HL-60 (cell line): ENCODE measurements around the gene GRM5.

Experiments
- DNase-seq, 2 experiments: peaks; one replicate each; pipeline ENCODE4 v3.0.0-alpha.2; 2010 to 2020; ENCODE audit warnings: low read depth in 1 of 2, low spot score in 1 of 2
- H3K27ac ChIP-seq: fragments of 250-450 bp; sonication (Bioruptor Pico); replicated peaks from 2 replicates; pipeline ENCODE4 v1.5.1; 2020; ENCODE audit warnings: mild to moderate bottlenecking, moderate library complexity
- H3K27me3 ChIP-seq: fragments of 250-450 bp; sonication (Bioruptor Pico); 2 replicates; pipeline ENCODE4 v1.5.1; 2021; ENCODE audit warnings: mild to moderate bottlenecking, moderate library complexity; ENCODE audit not compliant: insufficient read depth, poor library complexity, severe bottlenecking
- H3K4me3 ChIP-seq: replicated peaks from 2 replicates; pipeline ENCODE4 v1.5.1; 2011; ENCODE audit warnings: mild to moderate bottlenecking, control low read depth, low read length; ENCODE audit not compliant: insufficient read depth
- CTCF ChIP-seq: IDR thresholded peaks from one replicate; pipeline ENCODE4 v1.5.1; 2011; ENCODE audit warnings: low read length, control low read depth, inconsistent platforms; ENCODE audit not compliant: insufficient read depth
- GABPA ChIP-seq: IDR thresholded peaks from 2 replicates; pipeline ENCODE4 v1.6.1; 2012; ENCODE audit warnings: low read depth
- POLR2AphosphoS5 ChIP-seq: IDR thresholded peaks from 2 replicates; pipeline ENCODE4 v1.6.1; 2012; ENCODE audit warnings: low read depth
- SPI1 ChIP-seq: IDR thresholded peaks from 2 replicates; pipeline ENCODE4 v1.6.1; 2012; ENCODE audit warnings: low read depth, mild to moderate bottlenecking, borderline replicate concordance
- TF ChIP-seq, protein P1 (sequence below): IDR thresholded peaks from 2 replicates; pipeline ENCODE4 v1.6.1; 2012; ENCODE audit warnings: low read depth; ENCODE audit not compliant: insufficient replicate concordance

The GRM5 gene

GRCh38 chr11:88631497-88631896, 434.3 kb downstream of the GRM5 start:
- Histone ChIP-seq H3K4me3 (no peak overlapping the region), H3K27ac (no peak overlapping the region), H3K27me3 (no peaks in the 10 kb centered on the region)
- TF ChIP-seq POLR2AphosphoS5 = no peak
- TF ChIP-seq, protein P1, sequence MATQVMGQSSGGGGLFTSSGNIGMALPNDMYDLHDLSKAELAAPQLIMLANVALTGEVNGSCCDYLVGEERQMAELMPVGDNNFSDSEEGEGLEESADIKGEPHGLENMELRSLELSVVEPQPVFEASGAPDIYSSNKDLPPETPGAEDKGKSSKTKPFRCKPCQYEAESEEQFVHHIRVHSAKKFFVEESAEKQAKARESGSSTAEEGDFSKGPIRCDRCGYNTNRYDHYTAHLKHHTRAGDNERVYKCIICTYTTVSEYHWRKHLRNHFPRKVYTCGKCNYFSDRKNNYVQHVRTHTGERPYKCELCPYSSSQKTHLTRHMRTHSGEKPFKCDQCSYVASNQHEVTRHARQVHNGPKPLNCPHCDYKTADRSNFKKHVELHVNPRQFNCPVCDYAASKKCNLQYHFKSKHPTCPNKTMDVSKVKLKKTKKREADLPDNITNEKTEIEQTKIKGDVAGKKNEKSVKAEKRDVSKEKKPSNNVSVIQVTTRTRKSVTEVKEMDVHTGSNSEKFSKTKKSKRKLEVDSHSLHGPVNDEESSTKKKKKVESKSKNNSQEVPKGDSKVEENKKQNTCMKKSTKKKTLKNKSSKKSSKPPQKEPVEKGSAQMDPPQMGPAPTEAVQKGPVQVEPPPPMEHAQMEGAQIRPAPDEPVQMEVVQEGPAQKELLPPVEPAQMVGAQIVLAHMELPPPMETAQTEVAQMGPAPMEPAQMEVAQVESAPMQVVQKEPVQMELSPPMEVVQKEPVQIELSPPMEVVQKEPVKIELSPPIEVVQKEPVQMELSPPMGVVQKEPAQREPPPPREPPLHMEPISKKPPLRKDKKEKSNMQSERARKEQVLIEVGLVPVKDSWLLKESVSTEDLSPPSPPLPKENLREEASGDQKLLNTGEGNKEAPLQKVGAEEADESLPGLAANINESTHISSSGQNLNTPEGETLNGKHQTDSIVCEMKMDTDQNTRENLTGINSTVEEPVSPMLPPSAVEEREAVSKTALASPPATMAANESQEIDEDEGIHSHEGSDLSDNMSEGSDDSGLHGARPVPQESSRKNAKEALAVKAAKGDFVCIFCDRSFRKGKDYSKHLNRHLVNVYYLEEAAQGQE = no peak
- no peak for DNase-seq

DNA sequence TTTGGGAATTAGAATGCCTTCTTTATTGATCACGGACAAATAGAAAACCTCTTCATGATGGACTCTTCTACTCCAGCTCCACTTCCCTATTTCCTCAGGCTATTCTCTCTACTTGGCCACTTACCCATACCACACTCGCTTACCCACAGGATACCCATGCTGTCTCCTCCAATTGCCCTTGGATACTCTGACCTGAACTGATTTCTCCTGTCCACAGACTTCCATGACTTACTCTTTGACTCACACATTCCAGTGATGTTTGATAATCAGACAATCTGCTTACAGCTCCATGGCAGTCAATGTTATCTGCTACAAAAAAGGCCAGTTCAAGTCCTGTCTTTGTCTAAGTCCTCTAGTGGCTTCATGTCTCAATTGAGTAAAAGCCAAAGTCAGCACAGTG, 436.3 kb downstream of the GRM5 start:
- no peak for TF ChIP-seq CTCF
- TF ChIP-seq SPI1 = 0 out of 2 replicates have a peak, but pooled peaks have one; percentile 3
- no peak for DNase-seq

GRCh38 chr11:88626216-88626615, 439.6 kb downstream of the GRM5 start:
- no peak for TF ChIP-seq POLR2AphosphoS5
- TF ChIP-seq SPI1 = no peak
- no peak for TF ChIP-seq GABPA
- TF ChIP-seq, protein P1 = no peak
- no peak for TF ChIP-seq CTCF
- Histone ChIP-seq H3K4me3 (no peak overlapping the region), H3K27ac (no peak overlapping the region), H3K27me3 (no peaks in the 10 kb centered on the region)
- no peak for DNase-seq

More for the DNA sequence above, 436.3 kb downstream of the GRM5 start:
- Histone ChIP-seq H3K27me3 (no peaks in the 10 kb centered on the region), H3K27ac (no peak overlapping the region), H3K4me3 (no peak overlapping the region)

DNA sequence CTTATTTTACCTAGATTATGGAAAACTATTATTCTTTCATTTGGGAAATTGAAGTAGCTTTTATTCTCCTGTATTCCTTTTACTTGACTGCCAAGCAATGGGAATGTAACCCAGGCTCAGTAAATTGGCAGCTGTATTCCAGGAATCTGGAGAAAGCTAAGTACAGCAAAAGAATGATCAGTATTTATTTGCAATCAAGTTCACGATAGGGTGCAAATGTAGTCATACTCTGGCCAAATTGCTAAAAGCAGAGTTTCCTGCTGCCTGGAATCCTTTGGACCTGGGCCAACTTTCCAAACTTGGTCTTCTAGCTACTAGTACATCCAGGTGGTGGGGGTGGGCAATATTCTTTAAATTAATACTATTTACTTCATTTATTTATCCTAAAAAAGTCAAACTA, 442.3 kb downstream of the GRM5 start:
- Histone ChIP-seq H3K27ac (no peak overlapping the region), H3K27me3 (no peaks in the 10 kb centered on the region), H3K4me3 (no peak overlapping the region)
- TF ChIP-seq POLR2AphosphoS5 (no peak), SPI1 (no peak), GABPA (no peak), CTCF (no peak)
- TF ChIP-seq, protein P1 = no peak
- no peak for DNase-seq
